Ureter (tissue), 1 donor: Measurements from ENCODE around the gene XPNPEP2. TPM values are rescaled to one million over a fixed set of nuclear protein-coding genes. Genes with fewer than 3 reads are reported as not detected.

Experiments
- DNase-seq: peaks from one replicate; pipeline ENCODE4 v3.0.0-alpha.2; 2020; ENCODE audit warnings: low spot score
- total RNA-seq: library from RNA; stranded (reverse); gene quantifications from one replicate; pipeline ENCODE4 v1.2.4, GENCODE V29; 2023
- donor health status: DM: yes; HTN: yes; CAD: no.

Gene XPNPEP2, protein sequence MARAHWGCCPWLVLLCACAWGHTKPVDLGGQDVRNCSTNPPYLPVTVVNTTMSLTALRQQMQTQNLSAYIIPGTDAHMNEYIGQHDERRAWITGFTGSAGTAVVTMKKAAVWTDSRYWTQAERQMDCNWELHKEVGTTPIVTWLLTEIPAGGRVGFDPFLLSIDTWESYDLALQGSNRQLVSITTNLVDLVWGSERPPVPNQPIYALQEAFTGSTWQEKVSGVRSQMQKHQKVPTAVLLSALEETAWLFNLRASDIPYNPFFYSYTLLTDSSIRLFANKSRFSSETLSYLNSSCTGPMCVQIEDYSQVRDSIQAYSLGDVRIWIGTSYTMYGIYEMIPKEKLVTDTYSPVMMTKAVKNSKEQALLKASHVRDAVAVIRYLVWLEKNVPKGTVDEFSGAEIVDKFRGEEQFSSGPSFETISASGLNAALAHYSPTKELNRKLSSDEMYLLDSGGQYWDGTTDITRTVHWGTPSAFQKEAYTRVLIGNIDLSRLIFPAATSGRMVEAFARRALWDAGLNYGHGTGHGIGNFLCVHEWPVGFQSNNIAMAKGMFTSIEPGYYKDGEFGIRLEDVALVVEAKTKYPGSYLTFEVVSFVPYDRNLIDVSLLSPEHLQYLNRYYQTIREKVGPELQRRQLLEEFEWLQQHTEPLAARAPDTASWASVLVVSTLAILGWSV
- total RNA-seq = 6.0 TPM

DNA sequence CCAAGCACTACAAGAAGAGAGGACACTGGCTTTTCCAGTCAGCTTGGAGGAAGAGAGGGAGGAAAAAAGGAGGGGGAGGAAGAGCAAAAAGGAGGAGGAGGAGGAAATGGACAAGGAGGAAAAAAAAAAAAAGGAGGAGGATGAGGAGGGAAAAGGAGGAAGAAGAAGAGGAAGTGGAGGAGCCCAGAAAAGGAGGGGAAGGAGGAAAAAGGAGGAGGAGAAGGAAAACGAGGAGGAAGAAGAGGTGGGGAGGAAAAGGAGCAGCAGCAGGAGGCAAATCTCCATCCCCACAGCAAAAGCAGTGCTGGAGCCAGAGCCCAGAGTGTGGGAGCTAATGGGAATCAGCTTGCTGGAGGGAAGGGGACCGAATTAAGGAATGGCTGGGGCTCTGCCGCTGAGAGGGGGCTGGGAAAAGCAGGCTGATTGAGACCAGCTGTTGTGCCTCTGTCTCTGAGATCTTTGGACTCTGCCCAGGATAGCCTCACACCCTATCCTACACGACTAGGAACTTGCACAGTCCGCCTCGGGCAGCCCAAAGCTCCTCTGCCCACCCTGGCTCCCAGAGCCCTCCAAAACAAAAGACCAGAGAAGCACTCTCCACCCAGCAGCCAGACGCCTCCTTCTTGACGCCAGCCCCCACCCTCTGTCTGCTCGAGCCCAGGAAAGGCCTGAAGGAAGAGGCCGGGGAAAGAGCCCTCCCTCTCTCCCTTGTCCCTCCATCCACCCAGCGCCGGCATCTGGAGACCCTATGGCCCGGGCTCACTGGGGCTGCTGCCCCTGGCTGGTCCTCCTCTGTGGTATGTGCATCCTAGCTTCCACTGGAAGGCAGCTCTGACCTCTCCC lies at the start of gene XPNPEP2:
XPNPEP2 (plus strand) TSS at position 514 of the 843 bp plus-strand sequence; CDS start at position 749, 235 bp downstream.
- DNase-seq = no peak

DNA sequence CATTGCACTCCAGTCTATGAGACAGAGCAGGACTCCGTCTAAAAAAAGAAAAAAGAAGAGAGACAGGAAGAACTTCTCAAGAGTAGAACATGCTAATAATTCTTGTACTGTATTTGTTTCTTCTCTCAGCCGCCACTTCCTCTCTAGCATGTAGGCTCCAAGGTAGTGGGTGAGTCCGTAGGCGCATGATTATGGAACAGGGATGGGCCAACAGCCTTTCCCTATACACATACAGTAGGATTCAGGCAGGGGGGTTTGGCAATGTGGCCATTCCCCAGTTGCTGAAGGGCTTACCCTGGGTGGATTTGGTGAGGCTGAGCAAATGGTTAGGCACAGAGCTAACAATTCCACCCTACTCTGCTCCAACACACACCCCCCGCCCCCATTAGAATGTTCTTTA lies 49.0 kb upstream of the XPNPEP2 start:
- no peak for DNase-seq

DNA sequence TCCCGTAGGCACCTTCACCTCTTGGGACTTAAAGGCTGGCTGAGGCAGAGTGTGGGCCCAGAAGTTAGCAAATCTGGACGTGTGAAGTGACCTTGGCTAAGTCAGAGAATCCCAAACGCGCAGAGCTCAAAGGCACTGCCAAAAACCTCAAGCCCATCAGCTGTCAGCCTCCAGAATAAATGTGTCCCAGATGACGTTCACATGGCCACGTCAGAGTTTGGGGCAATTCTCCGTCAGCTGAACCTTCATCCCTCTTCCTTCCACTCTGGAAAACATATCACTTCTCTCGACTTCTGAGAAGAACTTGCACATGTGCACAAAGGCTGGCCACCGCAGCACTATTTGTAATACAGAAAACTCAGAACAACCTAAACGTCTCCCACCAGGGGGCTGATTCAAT lies 48.3 kb upstream of the XPNPEP2 start:
- DNase-seq = no peak

DNA sequence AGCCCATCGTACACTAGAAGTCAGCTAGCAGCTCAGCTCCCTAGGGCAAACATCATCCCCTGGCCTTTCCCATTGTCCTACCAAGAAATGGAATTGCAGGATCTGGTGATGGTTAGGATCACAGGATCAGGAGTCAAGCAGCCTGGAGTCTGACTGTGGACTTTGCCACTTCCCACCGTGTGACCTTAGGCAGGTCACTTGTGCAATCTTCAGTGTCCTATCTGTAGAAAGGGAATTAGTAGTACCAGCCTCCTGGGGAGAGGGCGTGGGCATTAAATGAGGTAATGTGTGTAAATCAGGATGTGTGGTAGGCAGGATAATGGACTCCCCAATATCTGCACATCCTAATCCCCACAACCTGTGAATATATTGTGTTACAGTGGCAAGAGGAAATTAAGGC lies 45.4 kb upstream of the XPNPEP2 start:
- DNase-seq = no peak

DNA sequence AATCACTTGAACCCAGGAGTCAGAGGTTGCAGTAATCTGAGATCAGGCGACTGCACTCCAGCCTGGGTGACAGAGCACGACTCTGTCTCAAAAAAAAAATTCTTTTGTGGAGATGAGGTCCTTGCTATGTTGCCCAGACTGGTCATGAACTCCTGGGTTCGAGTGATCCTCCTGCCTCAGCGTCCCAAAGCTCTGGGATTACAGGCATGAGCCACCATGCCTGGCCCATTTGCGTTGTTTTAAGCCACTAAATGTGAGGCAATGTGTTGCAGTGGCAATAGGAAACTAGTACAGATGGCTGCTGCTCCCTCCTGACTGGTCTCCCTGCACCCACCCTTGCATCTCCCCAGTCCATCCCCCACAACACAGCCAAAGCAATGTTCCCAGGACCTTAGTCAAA lies 44.0 kb upstream of the XPNPEP2 start:
- peak; percentile 8 for DNase-seq

DNA sequence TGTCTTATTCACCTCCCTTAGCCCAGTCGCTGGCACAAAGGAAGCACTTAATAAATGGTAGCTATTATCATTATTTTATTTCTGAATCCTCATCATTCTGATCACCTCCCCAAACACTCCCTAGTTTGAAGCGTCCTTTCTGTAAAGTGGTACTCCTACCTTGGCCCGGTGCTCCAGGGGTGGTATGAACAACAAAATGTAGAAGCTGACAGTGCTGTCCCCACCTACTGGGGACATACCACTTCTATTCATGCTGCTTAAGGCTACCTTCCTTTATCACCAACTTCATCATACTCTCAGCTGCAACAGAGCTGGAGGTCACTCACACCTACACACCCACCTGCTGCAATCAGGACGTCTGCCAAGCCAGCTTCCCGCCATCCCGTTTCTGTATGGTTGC lies 43.2 kb upstream of the XPNPEP2 start:
- DNase-seq = peak; percentile 6

DNA sequence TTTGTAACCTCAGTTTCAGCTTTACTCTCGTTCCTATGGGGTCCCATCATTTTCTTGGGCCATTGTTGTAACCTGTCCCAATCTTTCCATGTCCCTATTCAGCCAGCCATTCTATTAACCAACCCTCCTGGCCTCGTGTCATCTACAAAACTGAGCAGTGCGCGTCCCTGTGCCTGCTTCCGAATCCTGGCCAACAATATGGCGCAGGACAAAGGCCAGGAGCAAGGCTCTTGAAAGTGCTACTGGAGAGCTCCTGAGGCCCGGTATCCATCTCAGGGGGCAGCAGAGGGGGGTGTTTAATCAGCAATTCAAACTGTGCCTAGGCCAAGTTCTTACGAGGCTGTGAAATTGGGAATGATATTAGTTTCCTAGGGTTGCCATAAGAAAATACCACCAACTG lies 42.8 kb upstream of the XPNPEP2 start:
- DNase-seq = no peak

DNA sequence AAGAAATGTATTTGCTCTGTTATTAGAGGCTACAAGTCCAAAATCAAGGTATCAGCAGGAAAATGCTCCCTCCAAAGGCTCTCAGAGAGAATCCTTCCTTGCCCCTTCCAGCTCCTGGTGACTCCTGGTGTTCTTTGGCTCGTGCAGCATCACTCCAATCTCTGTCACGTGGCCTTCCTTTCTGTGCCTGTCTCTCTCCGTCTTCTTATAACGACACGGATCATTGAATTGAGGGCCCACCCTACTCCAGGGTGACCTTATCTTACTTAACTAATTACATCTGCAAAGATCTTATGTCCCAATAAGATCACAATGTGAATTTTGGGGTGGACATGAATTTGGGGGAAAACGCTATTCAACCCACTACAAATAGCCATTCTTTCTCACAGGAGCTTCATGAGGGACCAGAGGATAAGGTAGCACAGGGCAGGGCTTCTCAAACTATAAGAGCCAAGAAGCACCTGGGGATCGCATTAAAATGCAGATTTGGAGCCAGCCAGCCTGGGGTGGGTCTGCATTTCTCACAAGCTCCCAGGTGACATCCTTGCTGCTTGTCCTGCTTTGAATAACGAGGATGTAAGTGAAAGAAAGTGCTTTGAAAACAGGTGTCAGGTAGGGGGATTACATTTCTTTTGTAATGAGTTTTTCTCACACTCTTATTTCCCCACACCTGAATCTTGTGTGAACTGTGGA lies 42.2 kb upstream of the XPNPEP2 start:
- no peak for DNase-seq

DNA sequence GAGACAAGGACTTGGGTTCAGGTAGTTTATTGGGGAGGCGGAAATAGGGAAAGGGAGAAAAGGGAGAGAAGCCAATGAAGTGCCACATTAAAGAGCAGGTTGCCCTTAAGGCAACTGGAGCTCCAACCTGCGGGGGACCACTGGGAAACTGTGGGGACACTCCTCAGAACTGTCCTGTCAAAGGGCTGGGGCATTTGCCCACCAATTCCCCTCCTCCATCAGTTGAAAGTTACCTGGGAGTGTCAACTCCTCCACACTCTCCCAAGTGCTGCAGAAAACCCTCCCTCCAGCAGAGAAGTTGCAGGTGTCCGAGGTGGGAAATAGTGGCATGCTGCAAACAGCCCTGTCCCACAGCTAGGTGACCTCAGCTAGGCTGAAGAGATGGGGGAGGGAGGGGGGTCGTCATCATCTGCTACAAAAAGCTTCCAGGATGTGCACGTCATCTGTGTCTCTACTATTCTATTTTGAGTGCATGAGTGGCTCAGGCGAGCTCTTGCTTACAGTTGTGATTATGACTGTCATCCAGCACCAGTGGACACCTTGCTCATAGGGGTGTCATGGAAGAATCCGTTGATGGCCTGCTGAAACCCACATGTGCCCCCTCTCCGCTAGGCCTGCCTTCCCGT lies 41.5 kb upstream of the XPNPEP2 start:
- no peak for DNase-seq

DNA sequence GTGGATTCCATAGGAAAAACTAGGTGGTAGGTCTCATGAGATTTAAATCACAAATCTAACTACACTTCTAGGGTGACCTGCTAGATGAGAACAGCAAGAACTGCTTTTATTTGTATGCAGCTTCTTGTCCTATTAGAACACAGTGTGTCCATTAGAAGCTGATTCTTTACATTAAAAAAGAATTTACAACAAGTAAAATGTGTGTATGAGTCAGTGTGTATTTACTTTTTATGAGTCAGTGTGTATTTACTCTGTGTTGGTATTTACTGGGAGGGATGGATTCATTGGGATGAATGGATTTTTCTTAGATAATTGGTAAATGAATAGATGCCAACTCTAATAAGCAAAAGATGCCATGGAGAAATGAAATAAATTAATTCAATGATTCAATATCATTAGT lies 40.6 kb upstream of the XPNPEP2 start:
- no peak for DNase-seq

DNA sequence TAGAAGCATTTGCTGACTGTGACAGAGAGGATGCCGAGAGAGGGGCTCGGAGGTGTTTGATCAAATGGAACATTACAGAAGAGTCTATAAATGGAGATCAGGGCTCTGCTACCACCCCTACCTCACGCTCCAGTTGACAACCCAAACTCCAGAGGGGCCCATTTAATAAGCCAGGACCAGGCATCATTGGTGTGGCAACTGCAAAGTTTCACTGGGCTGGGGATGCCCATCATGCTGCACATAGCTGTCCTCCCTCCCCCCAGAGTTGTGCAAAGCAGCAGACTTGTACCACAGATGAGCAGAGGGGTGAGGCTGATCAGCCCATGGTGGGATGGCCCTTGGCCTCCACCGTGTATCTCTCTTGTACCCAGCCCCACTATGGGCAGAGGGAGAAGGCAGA lies 38.2 kb upstream of the XPNPEP2 start:
- DNase-seq = no peak

DNA sequence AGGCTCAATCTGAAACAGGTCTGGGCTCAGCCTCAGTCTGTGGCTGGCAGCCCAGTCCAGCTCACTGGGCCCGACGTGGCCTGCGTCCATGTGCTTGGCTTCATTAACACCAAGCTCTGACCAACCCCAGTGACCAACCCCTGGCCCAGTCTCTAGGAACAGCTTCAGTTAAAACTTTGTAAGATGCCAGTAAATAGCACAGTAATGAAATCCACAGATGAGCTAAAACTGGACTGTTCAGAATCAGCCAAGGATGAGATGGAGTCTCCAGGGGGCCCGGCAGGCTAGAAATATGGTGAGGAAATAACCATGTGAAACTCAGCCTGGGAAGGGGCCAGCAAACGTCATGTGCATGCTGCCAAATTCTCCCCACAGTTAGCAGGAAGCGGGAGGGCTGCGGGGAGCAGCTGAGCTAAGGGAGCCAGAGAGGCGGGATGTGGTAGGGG lies 37.1 kb upstream of the XPNPEP2 start:
- peak; percentile 57 for DNase-seq

DNA sequence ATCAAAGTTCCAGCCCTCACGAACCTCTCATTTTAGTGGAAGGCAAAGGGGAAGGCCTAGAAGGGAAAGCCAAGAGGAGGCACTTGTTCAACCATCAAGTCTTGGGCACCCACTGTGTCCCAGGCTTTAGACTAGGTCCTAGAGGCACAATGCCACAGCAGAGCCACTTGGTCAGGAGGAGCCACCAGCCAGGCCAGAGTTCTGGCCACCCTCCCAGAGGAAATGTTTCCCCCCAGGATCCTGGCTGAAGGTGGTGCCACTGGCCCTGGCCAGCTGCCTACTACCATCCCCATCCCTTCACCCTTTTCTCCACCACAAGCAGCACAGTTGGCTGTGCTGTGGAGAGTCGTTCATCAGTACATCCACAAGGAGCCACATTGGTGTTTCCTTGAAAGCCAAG lies 34.3 kb upstream of the XPNPEP2 start:
- no peak for DNase-seq

DNA sequence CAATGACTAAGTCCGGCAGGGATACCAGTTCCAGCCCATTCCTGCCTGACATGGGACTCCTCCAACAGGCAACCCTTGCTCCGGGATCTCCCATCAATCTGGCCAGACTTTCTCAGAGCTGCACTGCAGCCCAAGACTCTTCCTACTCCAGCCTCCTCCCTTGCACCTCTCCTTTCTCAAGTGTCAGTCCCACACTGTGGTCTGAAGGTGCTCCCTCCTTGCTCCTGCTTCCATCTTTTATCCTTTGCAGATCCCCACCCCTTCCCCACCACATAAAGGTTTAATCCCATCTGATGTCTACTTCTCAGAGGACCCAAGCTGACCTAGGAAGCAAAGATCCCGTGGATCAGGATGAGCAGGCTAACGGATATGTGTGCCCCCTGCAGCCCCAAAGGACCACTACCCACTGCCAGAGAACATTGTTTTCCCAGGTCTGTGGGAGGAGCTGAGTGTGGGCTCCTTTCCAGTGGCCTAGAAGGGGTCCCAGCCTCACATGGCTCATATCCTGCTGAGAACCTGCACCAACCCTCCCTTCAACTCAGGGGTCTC lies 33.3 kb upstream of the XPNPEP2 start:
- no peak for DNase-seq

DNA sequence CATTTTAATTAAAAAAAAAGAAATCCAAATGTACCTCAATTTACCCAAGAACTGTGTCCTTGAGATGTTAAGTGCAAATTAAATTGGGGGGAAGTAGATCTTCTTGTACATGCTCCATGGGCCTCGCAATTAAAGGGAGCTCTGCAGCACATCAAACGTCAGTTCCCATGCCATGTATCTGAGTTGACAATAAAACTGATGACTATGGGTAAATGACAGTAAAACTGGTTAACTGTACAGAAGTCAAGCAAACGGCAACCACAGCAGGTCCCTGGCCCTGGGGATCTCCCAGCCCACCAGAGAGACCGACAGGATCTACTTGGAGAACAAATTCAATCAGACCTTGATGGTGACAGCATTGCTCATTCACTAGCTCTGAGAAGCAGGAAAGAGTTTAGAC lies 32.8 kb upstream of the XPNPEP2 start:
- no peak for DNase-seq

DNA sequence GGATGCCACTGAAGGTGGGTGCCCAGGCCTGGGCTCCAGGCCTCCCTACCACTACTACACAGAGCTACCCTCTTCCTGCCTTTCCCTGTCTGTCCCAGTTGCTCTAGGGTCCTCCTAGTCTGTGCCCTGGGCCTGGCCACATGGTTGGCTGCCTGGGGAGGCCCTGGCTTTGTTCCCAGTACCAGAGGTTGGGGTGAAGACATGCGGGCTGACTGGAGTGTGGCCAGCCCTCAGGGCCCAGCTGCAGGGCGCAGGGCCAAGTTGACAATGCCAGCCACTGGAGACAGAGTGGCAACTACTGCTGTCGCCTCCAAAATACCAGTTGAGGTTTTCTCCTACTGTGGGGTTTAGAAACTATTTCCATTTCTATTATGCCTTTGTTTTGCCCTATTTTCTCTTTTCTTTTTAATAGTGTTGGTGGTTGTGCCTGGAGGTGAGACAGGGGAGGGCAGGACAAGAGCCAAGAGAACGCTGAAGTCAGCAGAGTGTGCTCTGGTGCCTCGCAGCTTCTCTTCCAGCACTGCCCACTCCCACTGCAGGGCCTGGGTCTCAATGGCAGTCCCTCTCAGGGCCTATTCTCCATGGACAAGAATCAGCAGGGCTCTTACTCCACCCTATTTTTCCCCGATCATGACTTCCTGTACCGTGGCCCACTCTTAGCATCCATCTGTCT lies 32.2 kb upstream of the XPNPEP2 start:
- peak; percentile 45 for DNase-seq

DNA sequence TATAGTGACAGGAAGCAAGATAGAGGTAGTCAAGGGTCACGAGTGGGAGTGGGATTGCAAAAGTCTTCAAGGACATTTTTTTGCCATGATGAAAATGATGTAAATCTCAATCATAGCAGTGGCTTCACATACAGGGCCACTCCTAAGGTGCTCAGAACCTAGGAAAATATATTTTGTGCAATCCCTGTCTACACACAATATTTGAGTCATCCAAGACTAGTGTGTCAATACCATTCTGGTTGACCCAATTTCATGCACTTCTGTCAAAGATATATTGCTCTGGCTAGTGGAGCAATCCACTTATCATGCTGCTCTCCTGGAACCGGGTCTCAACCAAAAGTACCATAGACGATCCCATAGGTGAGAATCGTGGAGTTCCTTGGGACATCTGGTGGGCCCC lies 24.2 kb upstream of the XPNPEP2 start:
- DNase-seq = no peak

DNA sequence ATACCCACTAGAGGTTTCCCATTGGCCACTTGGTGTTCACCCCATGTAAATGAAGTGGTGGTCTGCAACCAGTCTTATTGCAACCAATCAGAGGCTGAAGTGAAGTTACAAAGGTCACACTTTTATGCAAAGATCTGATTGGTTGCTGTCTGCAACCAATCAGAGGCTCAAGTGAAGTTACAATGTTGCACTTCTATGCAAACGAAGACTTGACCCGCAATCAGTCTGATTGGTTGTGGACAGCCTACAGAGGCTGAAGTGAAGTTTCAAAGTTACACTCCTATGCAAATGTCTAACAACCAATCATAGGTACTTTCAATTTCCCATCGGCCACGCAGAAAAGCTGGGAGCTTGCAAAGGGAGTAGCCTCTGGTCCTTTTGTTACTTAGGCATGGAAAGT lies 22.3 kb upstream of the XPNPEP2 start:
- no peak for DNase-seq

DNA sequence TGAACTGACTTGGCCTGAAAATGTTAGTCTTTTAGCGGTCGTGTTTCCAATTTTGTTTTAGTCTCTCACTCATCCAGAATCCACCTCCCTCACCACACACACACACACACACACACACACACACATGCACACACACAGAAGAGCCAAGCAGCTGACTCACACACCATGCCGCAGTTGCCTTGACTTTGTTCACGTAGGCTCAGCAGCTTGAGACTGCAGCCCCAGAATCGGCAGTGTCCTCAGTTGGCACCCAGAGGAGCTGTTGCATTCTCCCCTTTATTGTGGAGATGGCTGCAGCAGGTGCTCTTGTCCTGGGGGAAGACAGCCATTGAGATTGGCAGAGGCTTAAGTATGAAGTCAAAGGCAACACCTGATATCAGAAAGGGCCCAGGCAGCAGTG lies 20.9 kb upstream of the XPNPEP2 start:
- no peak for DNase-seq

DNA sequence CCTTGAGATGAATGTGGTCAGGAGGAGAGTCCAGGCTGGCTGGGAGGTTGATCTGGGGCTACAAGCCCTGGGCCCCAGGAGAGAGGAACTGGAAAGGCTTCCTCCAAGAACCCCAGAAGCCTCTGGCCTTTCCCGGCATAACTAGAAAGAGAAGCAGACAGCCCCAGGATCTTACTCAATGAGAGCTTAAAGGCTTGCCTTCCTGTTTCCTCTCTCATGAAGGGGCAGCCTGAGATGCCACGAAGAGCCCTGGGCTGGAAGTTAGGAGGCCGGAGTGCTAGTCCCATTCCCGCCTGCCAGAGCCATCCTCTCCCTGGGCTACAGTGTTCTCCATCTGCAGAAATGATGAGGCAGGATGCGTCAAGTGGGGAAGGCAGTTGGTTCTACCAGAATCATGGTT lies 20.1 kb upstream of the XPNPEP2 start:
- no peak for DNase-seq

DNA sequence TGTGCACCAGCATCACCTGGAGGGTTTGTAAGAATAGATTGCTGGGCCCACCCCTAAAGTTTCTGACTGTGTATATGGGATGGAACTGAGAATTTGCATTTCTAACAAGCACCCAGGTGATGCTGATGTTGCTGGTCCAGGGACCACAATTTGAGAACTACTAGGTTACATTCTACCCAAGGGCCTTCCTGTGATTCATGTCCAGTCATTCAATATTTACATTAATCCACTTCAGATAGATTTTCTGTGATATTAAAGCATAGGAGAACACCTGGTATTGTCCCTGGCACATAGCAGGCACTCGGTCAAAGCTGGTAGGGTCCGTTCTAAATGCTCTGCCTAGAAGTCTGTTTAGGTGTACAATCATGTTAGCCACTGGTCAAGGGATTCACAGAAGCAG lies 19.5 kb upstream of the XPNPEP2 start:
- DNase-seq = no peak
